HepG2 (cell line): ENCODE measurements around the gene RCN1.

Experiments
- CREB1 ChIP-seq, 2 experiments: fragments of 450-650 bp in 1 of 2; IDR thresholded peaks; 2 replicates each; pipeline ENCODE4 v1.6.1; 2016 to 2017; ENCODE audit warnings: control low read depth in 1 of 2, mild to moderate bottlenecking in 1 of 2, missing compliant biosample characterization in 1 of 2, missing genetic modification characterization in 1 of 2
- CTCF ChIP-seq: sonication (generic); formaldehyde crosslinking; IDR thresholded peaks from 2 replicates; pipeline ENCODE4 v1.5.0; 2020; ENCODE audit warnings: mild to moderate bottlenecking, missing genetic modification reagents, moderate library complexity
- HDAC6 ChIP-seq: fragments of 200-600 bp; sonication (generic); IDR thresholded peaks from 2 replicates; pipeline ENCODE4 v1.7.0; 2017; ENCODE audit warnings: mild to moderate bottlenecking, antibody characterized with exemption, low read length, low read depth
- MXI1 ChIP-seq: IDR thresholded peaks from 3 replicates; pipeline ENCODE4 v1.6.1; 2012; ENCODE audit warnings: low read depth, low read length, inconsistent platforms, borderline replicate concordance
- NFIC ChIP-seq: IDR thresholded peaks from 2 replicates; pipeline ENCODE4 v1.6.1; 2012; ENCODE audit warnings: mild to moderate bottlenecking, low read length, inconsistent platforms
- PCBP1 ChIP-seq: fragments of 200-400 bp; formaldehyde crosslinking; IDR thresholded peaks from 2 replicates; pipeline ENCODE4 v1.6.1; 2017; ENCODE audit warnings: mild to moderate bottlenecking, low read depth, low read length, borderline replicate concordance
- POLR2A ChIP-seq, 2 experiments: IDR thresholded peaks; 2 replicates each; pipeline ENCODE4 v1.6.1; 2011; ENCODE audit warnings: low read depth in 2 of 2, low read length in 2 of 2, mild to moderate bottlenecking in 1 of 2, moderate library complexity in 1 of 2; ENCODE audit not compliant: insufficient read depth in 1 of 2
- PREB ChIP-seq: sonication (generic); formaldehyde crosslinking; IDR thresholded peaks from 2 replicates; pipeline ENCODE4 v1.4.0; 2020; ENCODE audit warnings: missing genetic modification reagents
- PTBP1 ChIP-seq: fragments of 200-400 bp; formaldehyde crosslinking; IDR thresholded peaks from 2 replicates; pipeline ENCODE4 v1.6.1; 2018; ENCODE audit warnings: low read length, low read depth; ENCODE audit not compliant: poor library complexity, severe bottlenecking
- SP2 ChIP-seq: sonication (generic); formaldehyde crosslinking; IDR thresholded peaks from 2 replicates; pipeline ENCODE4 v1.5.1; 2020; ENCODE audit warnings: mild to moderate bottlenecking, missing genetic modification reagents
- TF ChIP-seq, protein P1 (sequence below): sonication (generic); formaldehyde crosslinking; IDR thresholded peaks from 2 replicates; pipeline ENCODE4 v1.8.0; 2022; ENCODE audit warnings: mild to moderate bottlenecking, missing genetic modification reagents; ENCODE audit not compliant: insufficient replicate concordance
- TF ChIP-seq, protein P2 (sequence below): sonication (generic); formaldehyde crosslinking; IDR thresholded peaks from 2 replicates; pipeline ENCODE4 v1.4.0; 2020; ENCODE audit warnings: missing genetic modification reagents
- TF ChIP-seq, protein P3 (sequence below): sonication (generic); formaldehyde crosslinking; IDR thresholded peaks from 2 replicates; pipeline ENCODE4 v1.8.0; 2022; ENCODE audit warnings: mild to moderate bottlenecking, missing genetic modification reagents, moderate library complexity
- TF ChIP-seq, protein P4 (sequence below): sonication (generic); formaldehyde crosslinking; IDR thresholded peaks from 2 replicates; pipeline ENCODE4 v1.8.0; 2022; ENCODE audit warnings: missing genetic modification reagents, mild to moderate bottlenecking, inconsistent platforms, borderline replicate concordance

DNA sequence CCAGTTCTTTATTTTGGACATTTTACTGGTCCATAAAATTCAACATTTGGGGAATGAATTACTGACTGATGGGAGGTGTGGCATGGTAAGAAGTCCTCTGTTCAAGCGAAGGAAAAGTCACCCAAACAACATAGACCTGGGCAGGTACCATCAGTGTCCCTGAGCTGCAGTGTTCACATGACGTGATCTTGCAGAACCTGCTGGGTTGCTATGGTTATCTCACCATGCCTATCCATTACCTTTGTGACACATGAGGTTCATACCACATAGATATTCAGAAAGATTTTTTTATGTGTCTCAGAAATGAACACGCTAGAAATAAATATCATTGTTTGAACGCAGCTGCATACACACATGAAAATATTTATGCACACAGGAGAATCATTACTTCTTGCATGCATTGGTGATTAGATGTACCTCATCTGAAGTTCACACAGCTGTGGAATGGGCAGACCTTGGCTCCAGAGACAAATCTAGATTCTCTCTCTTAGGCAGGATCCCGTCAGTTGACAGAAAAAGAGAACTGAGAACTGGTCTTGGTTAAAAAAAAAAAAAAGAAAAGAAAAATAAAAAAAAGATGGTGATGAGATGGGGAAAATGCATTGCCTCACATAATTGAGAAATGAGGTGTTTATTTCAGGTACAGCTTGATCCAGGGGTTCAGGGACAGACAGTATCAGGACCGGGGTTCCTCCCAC lies 21.4 kb upstream of the RCN1 start:
- TF ChIP-seq PREB (CRISPR knock-in tag) (no peak), SP2 (CRISPR knock-in tag) (no peak), CREB1 (IDR thresholded peaks at IDR 0.05) (no peak), CREB1 (CRISPR knock-in tag; IDR thresholded peaks at IDR 0.05) (no peak), MXI1 (no peak), PCBP1 (no peak), PTBP1 (no peak), CTCF (no peak), HDAC6 (no peak), POLR2A (IDR thresholded peaks at IDR 0.05; ENCODE audit: insufficient read depth in 1 of 2, low read depth in 2 of 2, low read length in 2 of 2) (no peak), NFIC (no peak)
- TF ChIP-seq, protein P1, sequence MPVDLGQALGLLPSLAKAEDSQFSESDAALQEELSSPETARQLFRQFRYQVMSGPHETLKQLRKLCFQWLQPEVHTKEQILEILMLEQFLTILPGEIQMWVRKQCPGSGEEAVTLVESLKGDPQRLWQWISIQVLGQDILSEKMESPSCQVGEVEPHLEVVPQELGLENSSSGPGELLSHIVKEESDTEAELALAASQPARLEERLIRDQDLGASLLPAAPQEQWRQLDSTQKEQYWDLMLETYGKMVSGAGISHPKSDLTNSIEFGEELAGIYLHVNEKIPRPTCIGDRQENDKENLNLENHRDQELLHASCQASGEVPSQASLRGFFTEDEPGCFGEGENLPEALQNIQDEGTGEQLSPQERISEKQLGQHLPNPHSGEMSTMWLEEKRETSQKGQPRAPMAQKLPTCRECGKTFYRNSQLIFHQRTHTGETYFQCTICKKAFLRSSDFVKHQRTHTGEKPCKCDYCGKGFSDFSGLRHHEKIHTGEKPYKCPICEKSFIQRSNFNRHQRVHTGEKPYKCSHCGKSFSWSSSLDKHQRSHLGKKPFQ (CRISPR knock-in tag) = no peak
- TF ChIP-seq, protein P2, sequence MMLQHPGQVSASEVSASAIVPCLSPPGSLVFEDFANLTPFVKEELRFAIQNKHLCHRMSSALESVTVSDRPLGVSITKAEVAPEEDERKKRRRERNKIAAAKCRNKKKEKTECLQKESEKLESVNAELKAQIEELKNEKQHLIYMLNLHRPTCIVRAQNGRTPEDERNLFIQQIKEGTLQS (CRISPR knock-in tag) = no peak
- TF ChIP-seq, protein P3, sequence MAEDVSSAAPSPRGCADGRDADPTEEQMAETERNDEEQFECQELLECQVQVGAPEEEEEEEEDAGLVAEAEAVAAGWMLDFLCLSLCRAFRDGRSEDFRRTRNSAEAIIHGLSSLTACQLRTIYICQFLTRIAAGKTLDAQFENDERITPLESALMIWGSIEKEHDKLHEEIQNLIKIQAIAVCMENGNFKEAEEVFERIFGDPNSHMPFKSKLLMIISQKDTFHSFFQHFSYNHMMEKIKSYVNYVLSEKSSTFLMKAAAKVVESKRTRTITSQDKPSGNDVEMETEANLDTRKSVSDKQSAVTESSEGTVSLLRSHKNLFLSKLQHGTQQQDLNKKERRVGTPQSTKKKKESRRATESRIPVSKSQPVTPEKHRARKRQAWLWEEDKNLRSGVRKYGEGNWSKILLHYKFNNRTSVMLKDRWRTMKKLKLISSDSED (CRISPR knock-in tag) = no peak
- TF ChIP-seq, protein P4, sequence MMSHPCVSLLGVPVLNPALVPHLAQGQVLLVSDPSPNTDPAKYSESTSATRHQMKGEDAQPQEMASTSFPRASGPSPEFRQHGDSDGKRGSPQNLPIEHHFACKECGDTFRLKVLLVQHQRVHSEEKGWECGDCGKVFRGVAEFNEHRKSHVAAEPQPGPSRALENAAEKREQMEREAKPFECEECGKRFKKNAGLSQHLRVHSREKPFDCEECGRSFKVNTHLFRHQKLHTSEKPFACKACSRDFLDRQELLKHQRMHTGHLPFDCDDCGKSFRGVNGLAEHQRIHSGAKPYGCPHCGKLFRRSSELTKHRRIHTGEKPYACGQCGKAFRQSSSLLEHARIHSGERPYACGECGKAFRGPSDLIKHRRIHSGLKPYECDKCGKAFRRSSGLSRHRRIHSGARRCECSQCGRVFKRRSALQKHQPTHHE (CRISPR knock-in tag) = no peak
